Measurements from ENCODE around the gene PLSCR5. TPM values are rescaled to one million over a fixed set of nuclear protein-coding genes. Genes with fewer than 3 reads are reported as not detected.

The PLSCR5 gene
- total RNA-seq, 1 donor from 2014 or later, result not detected

- peaks cover 2% of the 10 kb centered on the region for H3K36me3 Mint-ChIP-seq (ENCODE audit: low read depth)
- H3K9me3 Mint-ChIP-seq (ENCODE audit: low read depth), result no peaks in the 10 kb centered on the region
- no peak overlapping the region for H3K27ac Mint-ChIP-seq (ENCODE audit: unreplicated experiment)
- H3K27me3 Mint-ChIP-seq (ENCODE audit: low read depth), result no peaks in the 10 kb centered on the region
- peaks cover 39% of the 10 kb centered on the region for H3K4me1 Mint-ChIP-seq (ENCODE audit: low read depth)
- no peak for DNase-seq (ENCODE audit: low spot score)
- TF ChIP-seq CTCF (IDR thresholded peaks at IDR 0.05), result no peak
- no peak overlapping the region for H3K4me3 Mint-ChIP-seq (ENCODE audit: unreplicated experiment)
These were observed 67.5 kb downstream of the PLSCR5 start for GRCh38 chr3:146537603-146538002.

- no peaks in the 10 kb centered on the region for H3K27me3 Mint-ChIP-seq (ENCODE audit: low read depth)
These were observed 68.5 kb downstream of the PLSCR5 start for GRCh38 chr3:146536681-146537080.

More at GRCh38 chr3:146536681-146537080, 68.5 kb downstream of the PLSCR5 start:
- no peak for DNase-seq (ENCODE audit: low spot score)
- Mint-ChIP-seq H3K4me1 (ENCODE audit: low read depth) (peaks cover 30% of the 10 kb centered on the region), H3K36me3 (ENCODE audit: low read depth) (peaks cover 2% of the 10 kb centered on the region), H3K27ac (ENCODE audit: unreplicated experiment) (no peak overlapping the region), H3K9me3 (ENCODE audit: low read depth) (no peaks in the 10 kb centered on the region), H3K4me3 (ENCODE audit: unreplicated experiment) (no peak overlapping the region)
- no peak for TF ChIP-seq CTCF (IDR thresholded peaks at IDR 0.05)

Other genes starting within 250 kb of the PLSCR5 start
- gene PLSCR2, start 135.8 kb downstream of the PLSCR5 start, total RNA-seq, result not detected in 3 replicates
- gene PLSCR1, start 60.7 kb downstream of the PLSCR5 start, total RNA-seq, result 21.5 to 34.6 TPM (median 23.9 TPM) in 3 replicates